HS-27A (cell line): Measurements from ENCODE around the gene MCM3AP.
"Not testable (repeated sequence)": the region's sequence is repeated elsewhere in the genome, so short reads cannot be mapped to it uniquely, and the experiment has no call there.

Experiments used
- DNase-seq: peaks from one replicate; pipeline ENCODE4 v3.0.0-alpha.2; 2012; ENCODE audit warnings: low read depth, missing footprints

The MCM3AP gene

DNA sequence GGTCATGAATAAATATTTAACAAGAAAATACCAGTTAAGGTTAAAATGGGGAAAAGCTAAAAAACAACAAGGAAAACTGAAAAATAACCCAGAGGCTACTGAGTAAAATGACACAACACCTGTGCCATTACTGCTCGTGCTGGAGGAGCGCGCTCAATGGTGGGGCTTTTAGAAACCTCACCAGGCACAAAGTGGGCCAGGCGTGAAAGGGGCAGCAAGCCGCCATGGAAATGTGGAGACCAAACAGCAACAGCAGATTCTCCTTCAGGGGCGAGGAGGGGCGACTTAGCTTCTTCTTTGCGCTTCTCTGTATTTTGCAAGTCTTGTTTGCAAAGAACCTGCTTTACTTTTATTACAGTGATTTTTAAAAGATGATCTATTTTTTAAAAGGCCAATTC is 82.2 kb downstream of the MCM3AP start:
- DNase-seq: no peak

DNA sequence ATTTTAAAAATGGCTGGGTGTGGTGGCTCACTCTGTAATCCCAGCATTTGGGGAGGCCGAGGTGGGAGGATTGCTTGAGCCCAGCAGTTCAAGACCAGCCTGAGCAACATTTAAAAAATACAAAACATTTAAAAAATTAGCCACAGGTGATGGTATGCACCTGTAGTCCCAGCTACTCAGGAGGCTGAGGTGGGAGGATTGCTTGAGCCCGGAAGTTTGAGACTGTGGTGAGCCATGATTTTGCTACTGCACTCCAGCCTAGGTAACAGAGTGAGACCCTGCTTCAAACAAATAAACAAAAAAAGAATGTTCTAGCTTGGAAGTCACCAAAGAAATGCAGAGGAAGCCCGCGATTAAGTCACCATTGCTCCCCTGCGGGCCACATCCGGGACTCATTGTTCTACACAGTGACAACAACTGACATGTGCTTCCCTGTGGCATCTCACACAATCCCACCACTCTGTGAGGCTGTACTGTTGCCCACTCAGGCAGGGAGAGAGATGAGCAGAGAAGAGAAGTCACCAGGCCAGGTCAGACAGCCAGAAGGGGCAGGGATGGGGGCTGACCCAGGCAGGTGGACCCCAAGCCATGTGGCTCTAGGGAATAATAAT is 82.7 kb downstream of the MCM3AP start:
- no peak for DNase-seq

DNA sequence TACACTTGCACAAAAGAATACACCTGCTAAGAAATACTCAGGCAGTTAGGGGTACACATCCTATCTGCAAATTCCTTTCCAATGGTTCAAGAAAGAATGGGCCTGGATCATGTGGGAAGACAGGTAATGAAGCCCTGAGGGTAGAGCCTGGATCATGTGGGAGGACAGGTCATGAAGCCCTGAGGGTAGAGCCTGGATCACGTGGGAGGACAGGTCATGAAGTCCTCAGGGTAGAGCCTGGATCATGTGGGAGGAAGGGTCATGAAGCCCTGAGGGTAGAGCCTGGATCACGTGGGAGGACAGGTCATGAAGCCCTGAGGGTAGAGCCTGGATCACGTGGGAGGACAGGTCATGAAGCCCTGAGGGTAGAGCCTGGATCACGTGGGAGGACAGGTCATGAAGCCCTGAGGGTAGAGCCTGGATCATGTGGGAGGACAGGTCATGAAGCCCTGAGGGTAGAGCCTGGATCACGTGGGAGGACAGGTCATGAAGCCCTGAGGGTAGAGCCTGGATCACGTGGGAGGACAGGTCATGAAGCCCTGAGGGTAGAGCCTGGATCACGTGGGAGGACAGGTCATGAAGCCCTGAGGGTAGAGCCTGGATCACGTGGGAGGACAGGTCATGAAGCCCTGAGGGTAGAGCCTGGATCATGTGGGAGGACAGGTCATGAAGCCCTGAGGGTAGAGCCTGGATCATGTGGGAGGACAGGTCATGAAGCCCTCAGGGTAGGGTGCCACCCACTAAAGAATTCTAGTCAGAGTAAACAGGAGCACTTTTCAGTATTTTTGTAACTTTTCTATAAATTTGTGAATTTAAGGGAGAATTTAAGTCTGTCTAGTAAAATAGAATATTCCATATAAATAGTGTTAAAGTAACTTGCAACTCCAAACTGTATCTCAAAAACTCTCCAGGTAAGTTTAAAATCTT is 84.3 kb downstream of the MCM3AP start:
- not testable (repeated sequence) for DNase-seq

DNA sequence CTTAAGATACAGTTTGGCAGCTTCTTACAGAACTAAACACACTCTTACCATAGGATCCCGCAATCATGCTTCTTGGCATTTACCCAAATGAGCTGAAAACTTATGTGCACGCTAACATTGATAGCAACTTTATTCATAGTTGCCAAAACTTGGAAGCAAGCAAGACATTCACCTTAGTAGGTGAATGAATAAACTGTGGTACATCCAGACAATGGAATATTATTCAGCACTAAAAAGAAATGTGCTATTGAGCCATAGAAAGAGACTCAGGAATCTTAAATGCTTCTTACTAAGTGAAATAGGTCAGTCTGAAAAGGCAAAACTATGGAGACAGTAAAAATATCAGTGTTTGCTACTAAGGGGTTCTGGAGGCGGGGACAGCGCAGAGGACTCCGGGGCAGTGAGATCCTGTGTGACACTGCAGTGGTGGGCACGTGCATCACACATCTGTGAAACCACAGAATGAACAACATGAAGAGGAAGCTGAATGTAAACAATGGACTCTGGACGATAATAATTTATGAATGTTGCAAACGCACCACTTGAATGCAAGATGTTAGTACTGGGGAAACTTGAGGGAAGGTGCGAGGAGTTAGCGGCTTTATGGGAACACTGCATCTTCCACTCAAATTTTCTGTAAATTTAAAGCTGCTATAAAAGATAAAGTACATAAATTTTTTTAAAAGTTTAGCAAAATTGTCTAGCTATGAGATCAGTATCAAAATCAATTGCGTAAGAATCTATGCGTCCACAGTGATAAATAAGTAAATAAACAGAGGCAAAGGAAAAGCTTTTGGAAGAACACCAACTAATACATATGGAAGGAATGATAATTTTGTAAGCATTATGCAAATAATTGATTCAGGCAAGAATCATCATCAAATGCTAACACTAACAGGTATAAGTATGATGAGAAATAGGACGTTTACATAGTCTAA is 85.7 kb downstream of the MCM3AP start:
- DNase-seq: no peak

DNA sequence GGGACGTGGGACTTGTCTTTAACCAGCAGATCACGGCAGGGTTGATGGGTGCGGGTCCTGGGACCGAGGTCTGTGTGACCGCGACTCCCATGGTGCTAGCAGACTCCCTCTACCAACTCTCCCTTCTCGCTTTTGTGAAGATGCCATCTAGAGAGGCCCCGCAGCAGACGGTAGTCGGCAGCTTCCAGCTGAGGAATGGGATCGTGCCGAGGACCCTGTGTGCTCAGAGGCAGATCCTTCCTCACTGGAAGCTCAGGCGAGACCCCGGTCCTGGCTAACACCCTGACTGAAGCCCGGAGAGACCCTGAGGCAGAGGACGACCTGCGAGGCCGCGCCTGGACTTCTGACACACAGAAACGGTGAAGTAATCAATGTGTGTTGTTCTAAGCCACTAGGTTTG is 88.7 kb downstream of the MCM3AP start:
- no peak for DNase-seq

DNA sequence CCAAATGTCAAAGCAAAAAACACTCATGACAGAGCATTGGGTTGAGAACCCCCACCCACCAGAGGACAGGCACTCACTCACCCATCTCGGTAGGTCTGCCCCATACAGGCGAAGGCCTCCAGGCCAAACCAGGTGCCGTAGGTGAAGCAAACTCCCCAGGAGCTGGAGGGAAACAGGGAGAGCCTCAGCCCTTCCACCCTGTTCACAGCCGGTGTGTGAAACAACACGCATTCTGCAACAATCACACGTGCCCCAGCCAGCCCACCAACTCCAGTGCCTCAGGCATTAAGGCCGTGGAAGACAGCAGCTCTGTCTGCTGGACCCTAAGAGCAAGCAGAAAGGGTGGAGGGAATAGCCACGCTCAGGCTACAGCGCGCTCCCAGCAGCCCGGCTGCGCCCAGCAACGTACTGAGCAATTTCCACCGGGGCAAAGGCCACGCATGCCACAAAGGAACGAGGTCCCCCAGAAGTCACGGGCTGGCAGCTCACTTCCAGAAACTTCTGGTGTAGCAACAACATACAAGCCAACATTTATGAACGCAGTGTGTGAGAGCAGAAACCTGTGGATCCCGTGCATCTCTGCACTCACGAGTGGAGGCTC is 89.7 kb downstream of the MCM3AP start:
- no peak for DNase-seq

DNA sequence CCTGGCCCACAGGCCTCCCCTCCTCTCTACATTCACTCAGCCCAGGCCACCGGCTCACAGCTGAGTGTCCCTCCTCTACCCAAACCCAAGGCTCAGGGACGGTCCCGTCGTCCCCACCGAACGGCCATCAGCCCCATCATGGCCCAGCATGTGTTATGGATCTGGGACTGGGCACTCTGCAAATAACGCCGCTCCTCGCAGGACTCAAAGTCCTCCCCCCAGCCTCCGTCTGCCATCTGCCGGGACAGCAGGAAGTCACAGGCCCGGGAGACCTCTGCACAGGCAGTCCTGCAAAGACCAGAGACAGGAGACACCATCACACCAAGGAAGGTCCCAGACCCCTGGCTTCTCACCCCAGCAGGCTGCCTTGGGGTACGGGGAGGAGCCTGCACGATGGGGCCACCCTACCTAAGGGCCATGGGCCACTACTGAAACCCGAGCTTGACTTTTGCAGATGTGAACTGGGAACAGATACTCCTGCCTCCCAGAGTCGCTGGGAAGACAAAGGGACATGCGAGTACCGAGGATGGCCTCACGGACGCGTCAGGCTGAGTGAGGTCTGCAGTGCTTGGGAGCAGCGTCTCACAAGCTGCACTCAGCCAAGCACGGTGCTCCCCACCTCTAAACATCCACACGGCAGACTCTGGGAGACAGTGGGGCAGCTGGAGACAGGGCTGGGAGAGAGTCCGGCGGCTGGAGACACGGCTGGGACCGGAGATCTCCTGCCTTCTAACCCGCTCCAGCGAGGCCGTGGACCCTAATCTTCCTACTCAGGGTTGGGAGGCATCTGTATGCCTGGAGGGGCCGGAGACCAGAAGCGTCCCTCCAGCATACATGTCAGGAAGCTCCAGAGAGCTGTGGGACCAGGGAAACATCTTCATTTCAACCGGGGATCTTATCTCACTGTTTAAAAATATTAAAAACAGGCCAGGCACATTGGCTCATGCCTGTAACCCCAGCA is 90.8 kb downstream of the MCM3AP start:
- DNase-seq: no peak

DNA sequence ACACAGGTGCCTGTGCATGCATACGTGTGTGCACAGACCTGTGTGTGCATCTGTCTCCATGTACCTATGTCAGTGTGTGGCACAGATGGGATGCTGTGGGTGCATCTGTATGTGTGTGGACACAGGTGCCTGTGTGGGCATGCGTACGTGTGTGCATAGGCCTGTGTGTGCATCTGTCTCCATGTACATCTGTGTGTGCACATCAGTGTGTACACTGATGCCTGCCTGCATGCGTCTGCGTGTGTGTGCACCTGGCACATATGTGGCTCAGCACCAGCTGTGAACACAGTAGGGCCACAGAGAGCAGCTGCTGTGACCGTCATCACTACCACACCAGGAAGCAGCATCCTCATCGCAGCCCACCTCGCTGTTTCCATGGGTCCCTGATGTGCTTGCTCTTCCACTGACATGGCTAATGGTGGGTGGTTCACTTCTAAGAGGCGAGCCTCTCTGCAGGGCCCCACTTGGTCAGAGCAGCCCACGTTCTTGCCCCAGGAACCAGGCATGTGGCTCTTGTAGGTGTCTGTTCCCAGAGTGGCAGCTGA is 91.5 kb downstream of the MCM3AP start:
- DNase-seq: no peak

DNA sequence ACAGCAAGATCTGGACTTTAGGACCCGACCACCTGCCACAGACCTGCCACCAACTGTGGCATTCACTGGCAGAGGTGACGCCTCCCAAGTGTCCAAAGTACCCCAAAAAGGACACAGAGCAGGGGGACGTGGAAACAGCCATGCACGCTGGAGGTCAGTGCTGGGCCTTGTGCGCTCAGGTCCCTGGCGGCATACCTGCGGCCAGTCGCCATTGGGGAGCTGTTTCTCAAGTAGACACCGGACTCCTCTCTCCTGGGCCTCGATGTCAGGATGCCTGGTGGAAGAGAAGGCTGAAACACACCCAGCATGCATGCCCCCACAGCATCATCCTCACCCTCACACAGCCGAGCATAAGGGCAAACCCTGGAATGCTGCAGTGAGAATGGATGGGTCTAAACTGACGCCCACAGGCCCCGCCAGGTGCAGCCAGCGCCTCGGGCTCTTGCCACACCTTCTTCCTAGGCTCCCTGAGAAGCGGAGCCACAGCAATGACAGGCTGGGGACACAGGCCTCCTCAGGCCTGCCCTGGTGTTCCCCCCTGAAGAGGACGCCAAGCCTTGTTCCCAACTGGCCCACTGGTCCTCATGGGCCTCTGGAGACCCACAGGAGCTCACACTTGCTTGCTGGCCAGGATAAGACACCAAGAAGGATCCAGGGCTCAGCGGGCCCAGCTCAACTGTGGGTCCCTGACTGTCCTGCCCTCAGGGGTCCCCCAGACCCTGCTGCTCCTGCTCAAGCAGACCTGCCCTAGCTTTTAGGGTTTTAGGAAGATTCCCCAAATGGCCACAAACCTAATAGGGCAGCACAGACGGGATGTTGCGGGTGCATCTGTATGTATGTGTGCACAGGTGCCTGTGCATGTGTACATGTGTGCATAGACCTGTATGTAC is 93.5 kb downstream of the MCM3AP start:
- no peak for DNase-seq

DNA sequence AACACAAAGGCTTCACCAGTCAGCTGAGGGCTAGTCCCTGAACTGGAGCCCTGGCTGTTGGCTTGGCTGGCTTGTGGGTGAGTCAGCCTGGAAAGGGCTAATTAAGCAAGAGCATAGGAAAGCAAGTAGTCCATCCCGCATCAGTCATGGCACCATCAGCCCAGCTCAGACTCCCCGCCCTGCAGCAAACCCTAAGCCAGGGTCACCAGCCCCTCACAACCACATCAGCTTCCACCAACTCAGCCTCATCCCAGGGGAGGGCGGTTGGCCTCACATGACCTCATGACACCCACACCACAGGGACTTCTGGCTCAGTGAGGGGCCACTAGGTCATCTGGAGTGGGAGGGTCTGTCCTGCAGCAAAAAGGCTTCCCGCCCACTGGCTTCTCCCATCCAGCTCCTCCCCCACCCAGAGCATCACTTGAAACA is 94.1 kb downstream of the MCM3AP start:
- DNase-seq: no peak

DNA sequence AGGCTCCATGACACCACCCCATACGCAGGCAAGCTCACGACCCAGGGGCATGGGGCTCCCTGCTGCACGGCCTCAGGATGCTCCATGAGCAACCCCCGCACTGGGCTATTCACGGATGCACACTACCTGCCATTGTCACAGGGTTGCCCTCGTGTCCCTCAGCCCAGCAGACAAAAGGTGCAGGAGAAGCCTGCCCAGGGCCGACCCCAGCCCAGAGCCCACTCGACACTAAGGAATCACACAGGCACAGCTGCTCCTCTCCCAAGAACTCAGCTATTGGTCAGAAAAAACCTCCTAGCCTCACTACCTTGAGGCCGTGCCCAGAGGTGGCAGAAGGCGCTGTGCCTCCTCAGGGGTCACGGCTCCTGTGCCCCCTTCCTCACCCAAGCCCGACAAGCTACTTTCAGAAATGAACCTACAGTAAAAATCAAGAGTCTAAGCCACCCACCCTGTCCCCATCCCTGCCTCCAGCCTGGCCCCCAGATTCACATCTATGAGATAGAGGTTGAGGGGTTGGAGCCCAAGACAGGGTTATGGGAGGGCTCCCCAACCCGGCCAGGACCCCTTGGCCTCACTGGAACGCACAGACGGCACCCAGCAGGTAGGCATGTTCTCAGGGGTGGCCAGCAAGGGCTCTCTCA is 94.8 kb downstream of the MCM3AP start:
- no peak for DNase-seq

DNA sequence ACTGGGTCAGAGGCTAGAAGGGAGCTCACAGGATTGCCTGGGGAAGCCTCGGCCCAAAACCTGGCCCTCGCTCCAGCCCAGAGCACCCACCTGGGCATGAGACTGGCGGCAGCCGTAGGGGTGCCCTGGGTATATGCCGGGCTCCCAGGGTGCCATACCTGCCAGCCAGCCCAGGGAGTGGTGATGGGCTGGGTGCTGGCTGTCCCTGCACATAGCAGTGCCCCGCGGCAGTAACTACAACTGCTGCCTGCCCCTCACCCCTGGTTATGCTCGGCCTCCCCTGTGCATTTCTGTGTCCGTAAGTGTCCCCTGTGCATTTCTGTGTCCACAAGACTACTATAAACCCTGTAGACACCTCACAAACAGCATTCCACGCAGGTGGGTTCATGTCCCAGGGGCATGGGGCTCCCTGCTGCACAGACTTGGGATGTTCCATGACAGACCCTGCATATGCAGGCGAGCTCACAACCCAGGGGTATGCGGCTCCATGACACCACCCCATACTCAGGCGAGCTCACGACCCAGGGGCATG is 95.4 kb downstream of the MCM3AP start:
- DNase-seq: no peak

DNA sequence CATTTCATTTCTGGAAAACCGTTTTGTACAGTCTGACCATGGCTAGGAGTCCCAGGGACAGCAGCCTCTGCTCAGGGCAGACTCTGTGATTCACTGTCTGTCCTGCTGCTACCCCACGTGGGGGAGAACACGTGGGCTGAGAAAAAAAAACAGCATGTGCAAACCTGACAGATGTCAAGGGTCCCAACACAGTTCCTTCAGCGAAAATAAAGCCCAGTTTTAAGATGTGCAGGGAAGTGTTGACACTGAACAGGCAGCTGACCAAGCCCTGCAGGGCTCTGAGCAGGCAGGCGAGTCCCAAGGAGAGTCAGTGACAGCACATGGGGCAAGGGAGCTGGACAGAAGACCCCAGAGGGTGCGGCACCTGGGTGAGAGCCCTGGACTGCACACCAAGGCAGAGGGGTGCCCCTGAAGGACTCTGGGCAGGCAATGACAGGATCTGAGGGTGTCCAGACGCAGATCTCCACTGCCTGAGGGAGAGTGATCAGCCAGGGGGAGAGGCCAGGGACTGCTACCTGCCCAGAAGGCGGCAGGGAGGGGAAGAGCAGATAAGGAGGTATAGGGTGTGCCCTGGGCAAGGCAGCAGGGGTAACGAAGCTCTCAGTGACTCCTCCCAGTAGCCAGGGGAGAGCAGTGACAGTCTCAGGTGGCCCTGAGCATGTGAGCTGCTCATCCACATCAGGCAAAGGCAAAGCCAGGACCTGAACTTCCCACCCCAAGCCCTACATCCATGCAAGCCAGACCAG is 96.0 kb downstream of the MCM3AP start:
- no peak for DNase-seq

DNA sequence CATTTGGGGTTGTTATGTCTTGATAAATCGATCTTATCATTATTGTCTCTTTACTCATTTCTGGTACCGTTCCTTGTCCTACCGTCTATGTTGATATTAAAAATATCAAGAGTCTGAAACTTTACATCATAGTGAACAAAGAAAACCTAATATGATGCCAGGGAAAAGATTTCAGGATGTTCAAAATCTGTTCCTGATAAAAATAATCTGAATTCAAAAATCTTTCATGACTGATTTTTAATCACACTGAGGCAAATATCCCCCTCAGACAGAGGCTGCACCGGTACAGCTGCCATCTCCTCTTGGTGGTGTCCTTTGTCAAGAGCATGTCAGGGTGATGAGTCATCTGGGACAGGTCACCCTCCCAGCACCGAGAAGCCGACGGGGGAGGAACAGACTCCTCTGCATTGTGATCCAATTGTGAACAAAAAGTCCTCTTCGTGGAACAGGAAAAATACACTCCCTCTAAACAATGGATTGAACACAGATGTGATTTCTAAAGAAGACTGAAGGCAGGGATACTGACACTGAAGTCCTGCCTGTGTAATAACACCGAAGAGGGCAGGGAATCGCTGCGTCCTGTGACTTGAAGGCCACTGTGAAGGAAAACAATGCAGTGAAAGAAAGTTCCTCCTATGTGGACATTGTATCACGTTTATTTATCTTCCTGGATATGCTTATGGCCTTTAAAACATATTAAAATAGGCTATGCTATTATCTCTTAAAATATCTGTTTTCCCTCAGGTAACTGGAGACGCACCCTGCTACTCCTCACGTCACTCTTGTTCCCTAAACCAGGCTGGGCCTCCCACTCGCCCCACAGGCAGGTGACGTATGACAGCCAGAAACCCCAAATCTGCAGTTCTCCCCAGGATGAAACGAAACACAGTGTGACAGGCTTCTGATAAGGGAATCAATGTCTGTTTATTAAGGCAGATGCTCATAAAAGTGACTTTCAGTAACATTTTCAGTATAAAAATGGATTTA is 96.9 kb downstream of the MCM3AP start:
- peak; percentile 19 for DNase-seq

DNA sequence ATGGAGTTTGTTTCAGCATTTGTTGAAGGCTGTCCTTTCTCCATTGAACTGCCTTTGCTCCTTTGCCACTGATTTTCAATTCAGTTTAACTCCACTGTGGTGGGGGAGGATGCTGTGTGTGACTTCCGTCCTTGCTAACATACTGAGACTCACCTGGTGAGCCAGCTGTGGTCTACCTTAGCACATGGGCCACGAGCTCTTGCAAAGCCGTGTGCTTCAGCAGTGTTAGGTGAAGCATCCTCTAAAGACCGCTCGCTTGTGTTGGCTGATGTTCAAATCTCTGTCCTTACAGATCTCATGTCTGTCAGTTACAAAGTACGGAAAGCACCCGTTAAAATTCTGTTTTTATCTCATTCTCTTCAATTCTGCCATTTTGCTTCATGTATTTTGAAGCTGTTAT is 97.6 kb downstream of the MCM3AP start:
- DNase-seq: no peak

DNA sequence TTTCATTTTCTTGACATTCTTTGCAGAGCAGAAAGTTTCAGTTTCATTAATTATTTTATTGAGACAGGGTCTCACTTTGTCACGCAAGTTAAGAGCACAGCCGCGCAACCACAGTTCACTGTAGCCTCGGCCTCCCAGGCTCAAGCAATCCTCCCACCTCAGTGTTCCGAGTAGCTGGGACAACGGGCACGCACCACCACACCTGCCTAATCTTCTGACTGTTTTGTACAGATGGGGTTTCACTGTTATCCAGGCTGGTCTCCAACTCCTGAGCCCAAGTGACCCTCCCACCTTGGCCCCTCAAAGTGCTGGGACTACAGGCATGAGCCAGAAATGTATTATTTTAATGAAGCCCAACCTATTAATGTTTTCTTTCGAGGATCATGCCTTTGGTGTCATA is 98.2 kb downstream of the MCM3AP start:
- no peak for DNase-seq

DNA sequence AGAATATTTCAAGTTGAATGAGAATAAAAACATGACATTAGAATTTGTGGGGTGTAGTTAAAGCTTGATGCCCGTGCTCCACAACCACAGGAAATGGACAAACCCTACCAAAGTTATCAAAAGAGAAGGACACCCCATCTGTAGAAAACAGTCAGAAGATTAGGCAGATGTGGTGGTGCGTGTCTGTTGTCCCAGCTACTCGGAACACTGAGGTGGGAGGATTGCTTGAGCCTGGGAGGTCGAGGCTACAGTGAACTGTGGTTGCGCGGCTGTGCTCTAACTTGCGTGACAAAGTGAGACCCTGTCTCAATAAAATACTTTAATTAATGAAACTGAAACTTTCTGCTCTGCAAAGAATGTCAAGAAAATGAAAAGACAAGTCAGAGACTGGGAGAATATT is 99.7 kb downstream of the MCM3AP start:
- no peak for DNase-seq
